Measurements from ENCODE around the gene CAPN10.

The CAPN10 gene

DNA sequence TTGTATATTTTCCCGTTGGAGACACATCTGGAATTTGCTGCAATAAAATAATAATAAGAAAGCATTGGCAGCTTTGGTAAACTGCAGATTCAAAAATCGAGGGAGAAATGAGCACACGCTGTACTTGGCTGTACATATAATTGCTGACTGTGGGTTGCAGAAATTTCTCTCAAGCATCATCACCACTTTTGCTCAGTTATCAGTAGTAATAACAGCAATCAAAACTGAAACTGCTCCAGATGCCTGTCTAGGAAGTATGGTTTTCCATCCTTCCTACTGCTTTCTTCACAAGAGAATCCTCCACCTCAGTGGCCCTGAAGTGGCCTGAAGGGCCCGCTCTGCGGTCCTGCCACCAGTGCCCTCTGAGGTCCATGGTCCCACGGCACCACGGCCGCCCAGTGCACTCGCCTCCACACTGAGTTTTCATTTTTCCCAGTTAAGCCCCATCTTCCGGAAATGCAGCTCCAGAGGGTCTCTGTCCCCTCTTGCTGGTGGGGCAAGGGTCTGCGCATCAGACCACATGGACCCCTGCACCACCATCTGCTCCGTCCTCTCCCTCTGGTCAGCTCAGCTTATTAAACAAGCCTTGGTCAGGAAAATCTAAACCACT lies 22.5 kb upstream of the CAPN10 start:
- no peak for DNase-seq (ENCODE audit: low spot score)

DNA sequence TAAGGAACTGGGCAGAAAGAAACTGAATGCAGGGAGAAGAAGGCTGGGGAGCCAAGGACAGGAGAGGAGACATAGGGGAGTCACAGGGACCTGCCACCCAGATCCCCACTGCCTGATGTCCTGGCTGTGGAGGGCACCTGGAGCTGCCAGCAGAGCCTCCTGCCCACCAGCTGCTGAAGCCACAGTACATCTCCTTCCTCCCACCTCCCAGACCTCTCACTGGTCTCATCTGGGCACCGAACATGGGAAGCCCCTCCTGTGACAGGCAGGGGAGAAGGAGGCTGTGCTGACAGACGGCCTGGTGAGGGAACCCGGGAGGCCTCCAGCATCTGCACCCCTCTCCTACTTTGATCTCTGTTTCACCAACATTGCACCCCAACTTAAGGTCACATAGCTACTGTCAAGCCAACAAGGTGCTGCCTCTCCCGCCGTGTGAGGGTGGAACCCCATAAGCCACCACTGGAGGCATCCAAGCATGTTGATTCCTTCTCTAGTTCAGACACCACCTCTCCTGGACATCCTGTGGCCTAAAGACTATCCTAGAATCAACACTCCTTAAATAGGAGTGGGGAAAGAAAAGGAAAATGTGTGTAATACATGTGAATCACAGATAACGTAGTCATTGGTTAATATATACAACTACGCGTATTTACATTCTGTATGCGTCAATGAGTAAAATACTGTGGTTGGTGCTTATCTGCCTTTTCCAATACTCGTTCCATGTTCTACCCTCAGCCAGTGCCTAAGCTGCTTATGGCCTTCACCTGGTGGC lies 21.8 kb upstream of the CAPN10 start:
- no peak for DNase-seq (ENCODE audit: low spot score)

DNA sequence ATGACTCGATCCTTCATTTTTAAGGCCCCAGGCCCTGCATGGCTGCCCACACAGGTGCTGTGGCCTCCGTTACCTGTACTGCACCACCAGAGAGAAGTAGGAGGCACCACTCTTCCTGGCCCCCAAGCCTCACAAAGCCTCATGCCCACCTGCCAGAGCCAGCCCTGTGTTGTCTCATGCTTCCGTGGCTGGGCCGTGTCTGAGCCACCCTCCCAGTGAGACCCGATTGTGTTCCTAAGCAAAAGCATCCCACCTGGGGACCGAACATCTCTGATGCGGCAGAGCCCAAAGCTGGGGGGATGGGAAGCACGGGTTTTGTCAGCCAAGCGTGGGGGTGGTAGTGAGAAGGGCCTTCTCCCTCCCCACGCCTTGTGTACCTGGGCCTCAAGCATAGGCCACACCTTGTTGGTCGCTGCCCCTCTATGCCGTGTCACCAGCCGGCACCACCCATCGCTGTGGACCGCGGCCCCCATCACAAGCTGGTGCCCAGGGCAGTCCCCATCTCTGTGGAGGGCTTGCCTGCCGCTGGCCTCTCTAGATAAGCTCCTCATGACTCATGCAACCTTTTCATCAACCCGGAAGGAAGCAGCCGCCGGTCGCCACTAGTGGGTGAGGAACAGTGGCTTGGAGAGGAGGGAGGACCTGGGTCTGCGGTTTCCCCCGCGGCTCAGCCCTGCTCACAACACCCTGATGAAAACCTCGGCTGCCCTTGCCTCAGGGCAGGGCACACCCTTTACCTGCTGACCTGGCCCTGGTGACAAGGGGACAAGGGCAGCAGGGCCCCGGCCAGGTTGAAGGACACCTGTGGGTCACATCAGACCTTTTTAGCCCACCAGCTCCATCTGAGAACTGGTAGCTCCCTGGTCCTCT lies 21.0 kb upstream of the CAPN10 start:
- no peak for DNase-seq (ENCODE audit: low spot score)

DNA sequence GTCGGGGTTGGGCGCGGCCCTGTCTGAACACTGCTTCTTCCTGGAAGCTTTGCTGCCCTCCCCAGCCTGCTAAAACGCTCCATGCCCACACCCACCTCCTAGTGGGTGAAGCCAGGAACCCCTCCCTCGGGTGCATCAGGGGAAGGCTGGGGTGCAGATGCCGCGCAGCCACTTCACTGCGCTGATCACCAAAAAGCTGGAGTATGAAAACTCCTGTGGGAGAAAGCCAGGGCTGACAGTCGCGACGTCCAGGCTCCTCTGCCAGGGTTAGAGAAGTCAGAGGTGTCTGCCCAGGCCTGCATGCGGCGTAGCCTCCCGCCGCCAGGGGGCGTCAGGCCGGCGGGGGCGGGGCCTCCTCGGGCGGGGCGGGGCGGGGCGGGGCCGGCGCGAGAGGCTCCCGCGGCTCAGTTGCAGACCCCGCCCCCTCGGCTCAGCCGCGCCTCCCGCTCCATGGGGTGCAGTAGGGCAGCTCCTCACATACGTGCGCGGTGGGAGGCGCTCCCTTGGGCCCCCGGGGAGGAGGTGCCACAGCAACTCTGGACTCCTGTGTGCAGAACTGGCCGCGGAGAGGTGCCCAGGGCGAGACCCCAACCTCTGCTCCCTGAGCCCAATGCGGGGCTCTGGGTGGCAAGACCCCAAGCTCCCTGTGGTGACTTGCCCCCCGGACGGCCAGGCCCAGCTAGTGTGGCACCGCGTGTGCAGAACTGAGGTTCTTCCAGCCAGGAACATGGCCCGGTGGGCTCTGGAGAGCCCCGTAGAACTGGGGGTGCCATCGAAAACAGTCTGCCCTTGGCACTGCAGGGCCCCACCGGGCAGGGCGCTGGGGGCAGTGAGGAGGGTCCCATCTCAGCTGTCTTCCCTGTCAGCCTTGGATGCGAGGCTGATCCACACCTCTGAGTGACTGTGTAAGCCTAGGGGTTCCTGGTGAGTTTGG lies 20.1 kb upstream of the CAPN10 start:
- DNase-seq (ENCODE audit: low spot score) = peak; percentile 92

DNA sequence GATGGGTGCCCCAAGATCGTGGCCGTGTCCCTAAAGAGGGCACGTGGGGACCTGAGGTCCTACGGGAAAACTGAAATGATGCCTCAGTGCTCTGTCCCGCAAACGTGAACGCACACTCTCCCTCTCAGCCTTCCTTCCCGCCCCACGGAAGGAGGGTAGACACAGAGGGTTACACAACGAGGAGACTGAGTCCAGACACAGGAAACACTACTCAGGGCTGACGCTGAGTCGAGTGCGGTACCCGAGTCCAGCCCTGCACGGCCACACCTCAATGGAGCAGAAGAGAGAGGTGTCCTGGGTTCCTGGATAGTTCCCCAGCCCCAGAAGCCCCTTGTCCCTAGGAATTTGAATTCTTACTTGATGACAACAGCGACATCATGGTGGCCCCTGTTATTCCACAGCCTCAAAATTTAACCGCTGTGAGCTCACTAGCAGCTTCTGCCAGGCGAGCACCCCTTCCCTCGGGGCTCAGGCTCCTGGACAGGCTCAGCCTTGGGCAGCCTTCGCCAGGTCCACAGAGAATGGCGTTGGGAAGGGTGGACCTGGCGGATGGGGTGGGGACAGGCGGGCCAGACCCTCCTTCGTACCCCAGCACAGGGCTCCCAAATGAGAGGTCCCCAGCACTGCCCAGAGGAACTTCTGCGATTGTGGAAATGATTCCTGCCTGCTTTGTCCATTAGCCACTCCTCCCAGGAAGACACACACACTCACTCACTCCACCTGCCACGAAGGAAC lies 19.2 kb upstream of the CAPN10 start:
- DNase-seq (ENCODE audit: low spot score) = no peak

DNA sequence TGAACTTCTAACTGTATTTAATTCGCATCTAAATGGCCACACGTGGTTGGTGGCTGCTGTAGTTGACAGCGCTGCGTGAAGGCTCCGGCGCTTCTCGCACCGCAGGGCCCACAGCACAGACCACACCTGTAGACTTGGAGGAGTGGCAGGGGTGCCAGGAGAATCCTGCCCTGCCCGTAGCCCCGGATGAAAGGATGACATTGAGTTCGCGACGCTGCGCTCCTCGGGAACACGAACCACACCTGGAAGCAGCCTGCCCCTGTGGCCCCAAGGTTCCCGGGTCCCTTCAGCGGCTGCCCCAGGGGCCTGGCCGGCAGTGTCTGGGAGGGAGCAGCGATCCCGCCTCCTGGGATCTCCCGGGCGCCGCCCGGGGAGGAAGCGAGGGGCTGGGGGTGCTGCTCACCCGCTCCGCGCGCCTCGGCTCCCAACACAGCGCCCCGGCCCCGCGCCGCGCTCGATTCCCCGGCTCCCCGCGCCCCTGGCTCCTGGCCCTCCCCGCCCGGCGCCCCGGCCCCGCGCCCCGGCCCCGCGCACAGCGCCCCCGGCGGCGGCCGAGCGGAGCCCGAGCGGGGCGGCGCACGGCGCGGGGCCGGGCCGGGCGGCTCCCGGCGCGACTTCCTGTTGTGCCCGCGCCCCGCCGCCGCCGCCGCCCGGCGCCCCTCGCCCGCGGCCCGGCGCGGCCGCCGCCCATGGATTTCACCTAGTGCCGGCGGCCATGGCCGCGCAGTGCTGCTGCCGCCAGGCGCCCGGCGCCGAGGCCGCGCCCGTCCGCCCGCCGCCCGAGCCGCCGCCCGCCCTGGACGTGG lies 18.5 kb upstream of the CAPN10 start, which contains the start of gene RNPEPL1:
Gene RNPEPL1 (plus strand): TSS at position 613 of the 806 bp plus-strand sequence. CDS start 103 bp downstream, at position 716.
- DNase-seq (ENCODE audit: low spot score) = peak; percentile 86

DNA sequence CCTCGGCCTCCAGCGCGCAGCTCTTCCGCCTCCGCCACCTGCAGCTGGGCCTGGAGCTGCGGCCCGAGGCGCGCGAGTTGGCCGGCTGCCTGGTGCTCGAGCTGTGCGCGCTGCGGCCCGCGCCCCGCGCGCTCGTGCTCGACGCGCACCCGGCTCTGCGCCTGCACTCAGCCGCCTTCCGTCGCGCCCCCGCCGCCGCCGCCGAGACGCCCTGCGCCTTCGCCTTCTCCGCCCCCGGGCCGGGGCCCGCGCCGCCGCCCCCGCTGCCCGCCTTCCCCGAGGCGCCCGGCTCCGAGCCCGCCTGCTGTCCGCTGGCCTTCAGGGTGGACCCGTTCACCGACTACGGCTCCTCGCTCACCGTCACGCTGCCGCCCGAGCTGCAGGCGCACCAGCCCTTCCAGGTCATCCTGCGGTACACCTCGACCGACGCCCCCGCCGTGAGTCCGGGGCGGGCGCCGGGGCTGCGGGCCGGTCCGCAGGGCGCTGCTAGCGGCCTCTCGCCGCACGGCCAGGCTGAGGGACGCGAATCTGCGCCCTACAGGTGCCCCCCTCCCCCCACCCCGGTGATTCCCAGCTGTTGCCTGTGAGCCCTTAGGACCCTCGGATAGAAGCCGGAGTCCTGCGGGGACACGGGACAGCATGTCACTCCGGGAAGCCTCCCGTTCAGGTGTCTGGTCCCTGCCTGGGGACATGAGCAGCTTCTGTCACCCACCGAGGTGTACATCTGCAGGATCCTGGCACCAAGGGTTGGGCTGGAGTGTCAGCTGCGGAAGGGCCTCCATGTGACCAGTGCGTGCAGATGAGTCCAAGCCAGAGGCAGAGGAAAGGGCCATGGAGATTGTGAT lies 17.6 kb upstream of the CAPN10 start:
- DNase-seq (ENCODE audit: low spot score) = peak; percentile 88

DNA sequence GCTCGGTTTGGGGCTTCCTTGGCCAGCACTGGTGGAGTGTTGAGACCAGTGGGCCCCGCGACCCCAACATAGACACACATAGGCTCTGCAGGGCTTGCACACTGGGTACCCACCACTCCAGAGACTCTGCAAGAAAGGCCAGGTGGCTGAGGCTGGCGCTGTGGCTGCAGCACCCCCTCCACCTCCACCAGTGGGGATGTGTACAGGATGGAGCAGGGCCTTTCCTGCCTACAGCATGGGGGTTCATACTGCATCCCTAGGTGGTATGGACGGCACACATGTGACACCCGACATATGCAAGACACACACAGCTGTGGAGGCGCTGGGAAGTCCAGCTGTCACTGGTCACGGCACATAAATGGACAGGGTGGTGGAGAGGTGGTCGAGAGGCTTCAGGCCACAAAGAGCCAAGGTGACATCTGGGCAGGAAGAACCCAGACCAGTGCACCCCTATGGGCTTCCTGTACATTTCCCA lies 17.0 kb upstream of the CAPN10 start:
- DNase-seq (ENCODE audit: low spot score) = no peak

DNA sequence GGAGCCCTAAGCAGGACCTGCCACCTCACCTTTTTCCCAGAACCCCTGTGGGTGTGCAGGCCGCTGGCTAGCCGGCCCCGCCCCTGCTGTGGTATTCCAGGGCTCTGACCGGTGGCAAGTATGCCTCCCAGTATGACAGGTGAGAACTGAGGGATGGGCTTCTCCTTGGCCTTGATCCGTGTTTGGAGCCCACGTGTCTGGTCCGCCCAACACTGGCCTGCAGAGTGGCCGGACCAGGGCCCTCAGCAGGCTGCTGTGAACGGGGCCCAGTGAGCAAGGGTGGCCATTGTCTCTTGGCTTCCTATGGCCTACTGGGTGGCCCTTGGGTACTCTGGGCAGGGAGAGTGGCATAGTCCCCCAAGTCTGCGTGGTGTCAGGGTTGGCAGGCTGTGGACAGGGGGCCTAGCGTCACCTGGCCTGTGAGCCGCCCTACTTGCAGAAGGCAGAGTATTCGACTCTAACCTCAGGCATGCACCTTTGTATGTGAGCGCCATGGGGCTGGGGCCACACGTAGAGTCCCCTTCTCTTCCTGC lies 16.5 kb upstream of the CAPN10 start:
- DNase-seq (ENCODE audit: low spot score) = no peak

DNA sequence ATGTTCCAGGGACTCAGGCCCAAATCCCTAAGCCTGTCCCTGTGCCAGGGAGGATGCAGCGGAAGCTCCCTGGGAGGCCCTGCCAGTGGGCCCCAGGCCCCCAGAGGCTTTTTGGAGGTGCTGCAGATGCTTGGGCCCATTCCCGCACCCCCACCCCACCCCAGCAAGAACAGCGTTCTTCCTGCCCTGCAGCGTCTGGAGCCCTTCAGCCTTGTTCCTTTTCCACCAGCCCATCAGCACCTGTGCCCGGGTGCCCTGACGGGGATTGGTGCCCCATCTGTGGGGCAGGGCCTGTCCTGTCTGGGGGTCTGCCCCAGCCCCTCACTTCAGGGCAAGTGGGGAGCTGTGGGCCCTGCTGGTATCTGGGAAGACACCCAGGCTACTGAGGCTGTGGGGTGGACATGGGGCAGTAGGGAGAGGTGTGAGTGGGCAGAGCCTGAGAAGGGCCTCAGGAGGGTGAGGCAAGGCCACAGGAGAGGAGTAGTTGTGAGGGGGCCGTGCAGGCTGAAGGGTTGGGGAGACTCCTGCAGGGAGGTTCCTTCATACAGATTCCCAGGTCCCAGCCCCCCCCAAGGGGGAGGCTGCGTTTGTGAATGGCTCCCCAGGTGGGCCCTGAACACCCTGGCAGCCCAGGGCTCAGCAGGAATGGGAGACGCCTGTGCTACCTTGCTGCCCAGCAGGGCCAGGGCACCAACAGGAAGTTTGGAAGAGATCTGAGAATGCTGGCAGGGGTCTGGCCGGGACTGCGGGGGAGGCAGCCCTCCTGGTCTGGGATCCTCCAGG lies 15.8 kb upstream of the CAPN10 start:
- DNase-seq (ENCODE audit: low spot score) = no peak

DNA sequence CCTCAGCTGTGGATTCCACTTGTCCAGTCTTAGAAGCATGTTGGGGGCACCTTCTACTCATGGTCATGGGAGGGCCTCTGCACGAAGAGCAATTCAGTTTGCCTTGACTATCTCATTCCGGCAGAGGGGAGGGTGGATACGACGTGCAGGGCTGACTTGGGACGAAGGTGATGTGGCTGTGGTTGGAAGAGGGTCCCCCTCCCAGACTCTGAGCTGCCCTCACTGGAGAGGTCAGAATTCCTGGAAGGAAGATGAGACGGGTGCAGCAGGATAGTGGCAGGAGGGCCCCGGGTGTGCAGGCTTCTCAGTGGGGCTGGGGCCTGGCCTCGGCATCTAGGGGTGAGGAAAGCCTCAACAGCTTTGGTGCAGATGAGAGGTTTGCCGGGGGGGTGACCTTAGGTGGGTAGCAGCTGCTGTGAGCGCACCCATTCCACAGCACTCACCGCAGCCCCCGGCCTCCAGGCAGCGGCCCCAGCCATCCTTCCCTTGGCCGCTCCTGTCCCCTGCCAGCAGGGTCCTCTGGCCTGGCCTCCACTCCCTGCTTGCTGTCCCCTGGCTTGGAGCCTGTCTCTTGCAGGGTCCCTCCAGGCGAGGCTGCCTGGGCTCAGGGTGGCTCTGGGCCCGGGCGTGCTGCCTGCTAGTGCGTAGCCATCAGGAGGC lies 15.1 kb upstream of the CAPN10 start:
- DNase-seq (ENCODE audit: low spot score) = no peak

DNA sequence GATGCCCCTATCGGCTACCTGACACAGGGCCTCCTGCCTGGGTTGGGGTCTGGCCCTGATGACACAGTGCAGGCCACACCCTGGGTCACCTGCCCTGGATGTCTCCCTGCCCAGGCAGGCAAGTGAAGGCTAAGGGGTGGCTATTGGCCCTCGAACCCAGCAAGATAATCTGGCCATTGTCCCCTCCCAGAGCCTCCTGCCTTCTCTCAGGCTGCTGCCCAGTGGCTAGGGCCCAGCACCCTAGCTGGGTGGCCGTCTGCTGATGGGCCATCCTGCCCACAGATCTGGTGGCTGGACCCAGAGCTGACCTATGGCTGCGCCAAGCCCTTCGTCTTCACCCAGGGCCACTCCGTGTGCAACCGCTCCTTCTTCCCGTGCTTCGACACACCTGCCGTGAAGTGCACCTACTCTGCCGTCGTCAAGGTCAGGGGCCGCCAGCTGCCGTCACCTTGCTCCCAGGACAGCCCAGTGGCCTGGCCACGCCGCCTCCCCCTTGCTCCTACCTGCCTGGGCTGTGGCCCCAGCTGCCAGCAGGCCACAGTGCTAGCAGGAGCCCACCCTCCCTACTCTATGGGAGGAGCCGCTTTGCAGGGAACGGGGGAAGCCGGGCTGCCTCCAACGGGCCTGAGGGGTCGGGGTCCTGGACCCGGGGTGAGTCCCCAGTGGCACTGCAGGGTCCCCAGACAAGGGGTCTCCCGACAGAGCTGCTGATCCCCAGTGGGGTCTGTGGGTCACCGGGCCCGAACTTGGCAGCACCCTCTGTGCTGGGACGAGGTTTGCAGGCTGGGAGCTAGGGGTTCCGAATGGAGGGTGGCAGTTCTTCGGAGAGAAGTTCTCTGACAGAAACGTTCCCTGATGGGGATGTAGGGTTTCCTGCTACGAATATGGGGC lies 14.1 kb upstream of the CAPN10 start:
- DNase-seq (ENCODE audit: low spot score) = no peak

DNA sequence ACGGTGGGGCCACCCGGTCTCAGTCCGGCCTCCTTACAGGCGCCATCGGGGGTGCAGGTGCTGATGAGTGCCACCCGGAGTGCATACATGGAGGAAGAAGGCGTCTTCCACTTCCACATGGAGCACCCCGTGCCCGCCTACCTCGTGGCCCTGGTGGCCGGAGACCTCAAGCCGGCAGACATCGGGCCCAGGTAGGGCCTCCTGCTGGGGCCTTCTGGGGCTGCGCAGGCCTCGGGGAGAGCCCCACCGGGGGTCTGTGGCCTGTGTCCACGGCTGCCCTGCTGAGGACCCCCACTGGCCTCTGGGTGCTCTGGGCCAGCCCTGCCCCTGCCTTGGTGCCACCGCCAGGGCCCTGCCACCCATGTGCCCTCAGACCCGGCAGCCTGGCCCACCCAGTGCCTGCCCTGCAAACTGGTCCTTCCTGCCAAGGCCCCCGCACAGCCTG lies 13.4 kb upstream of the CAPN10 start:
- no peak for DNase-seq (ENCODE audit: low spot score)

DNA sequence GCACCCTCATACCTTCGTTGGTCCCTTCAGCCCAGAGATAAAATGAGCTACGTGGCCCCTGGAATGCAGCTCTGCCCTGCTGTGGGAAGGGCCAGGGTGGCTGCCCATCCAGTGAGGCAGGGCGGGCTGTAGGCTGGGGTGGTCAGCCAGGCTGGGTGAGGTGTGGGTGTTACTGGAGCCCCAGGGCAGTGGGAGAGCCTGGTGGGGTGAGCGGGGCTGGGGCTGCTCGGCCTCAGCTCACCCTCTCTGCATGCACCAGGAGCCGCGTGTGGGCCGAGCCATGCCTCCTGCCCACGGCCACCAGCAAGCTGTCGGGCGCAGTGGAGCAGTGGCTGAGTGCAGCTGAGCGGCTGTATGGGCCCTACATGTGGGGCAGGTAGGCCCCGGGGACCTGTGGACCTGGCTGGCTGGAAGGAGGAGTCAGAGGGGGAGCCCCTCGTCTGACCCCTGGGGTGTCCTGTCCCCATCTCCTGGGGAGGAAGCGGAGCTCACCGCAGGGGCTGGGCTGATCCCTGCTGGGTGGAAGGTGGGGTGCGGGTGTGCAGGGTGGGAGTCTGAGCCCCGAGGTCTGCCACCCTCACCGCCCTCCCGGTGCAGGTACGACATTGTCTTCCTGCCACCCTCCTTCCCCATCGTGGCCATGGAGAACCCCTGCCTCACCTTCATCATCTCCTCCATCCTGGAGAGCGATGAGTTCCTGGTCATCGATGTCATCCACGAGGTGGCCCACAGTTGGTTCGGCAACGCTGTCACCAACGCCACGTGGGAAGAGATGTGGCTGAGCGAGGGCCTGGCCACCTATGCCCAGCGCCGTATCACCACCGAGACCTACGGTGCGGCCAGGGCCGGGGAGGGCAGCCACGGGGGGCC lies 12.8 kb upstream of the CAPN10 start:
- no peak for DNase-seq (ENCODE audit: low spot score)

DNA sequence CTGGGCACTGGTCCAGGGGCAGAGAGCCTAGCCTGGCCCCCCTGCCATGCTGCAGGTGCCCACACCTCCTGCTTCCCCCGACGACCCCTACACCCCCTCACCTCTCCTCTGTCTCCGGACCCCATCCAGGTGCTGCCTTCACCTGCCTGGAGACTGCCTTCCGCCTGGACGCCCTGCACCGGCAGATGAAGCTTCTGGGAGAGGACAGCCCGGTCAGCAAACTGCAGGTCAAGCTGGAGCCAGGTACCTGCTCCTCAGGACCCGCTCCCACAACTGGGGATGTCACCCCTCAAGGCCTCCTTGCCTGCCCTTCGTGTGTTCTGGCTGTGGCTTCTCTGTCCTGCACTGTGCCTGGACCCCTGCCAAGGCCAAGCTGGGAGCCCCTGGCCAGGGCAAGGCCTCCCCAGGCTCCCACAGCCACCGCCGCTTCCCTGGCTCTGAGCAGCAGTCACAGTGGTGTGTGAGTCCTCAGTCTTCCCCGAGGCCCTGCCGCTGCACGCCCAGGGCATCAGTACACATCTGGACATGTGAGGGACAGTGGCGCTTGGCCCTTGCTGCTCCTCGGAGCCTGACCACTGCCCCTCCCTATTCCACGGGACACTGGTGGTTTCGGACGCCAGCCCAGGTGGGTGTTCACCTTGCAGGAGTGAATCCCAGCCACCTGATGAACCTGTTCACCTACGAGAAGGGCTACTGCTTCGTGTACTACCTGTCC lies 12.0 kb upstream of the CAPN10 start:
- no peak for DNase-seq (ENCODE audit: low spot score)
